Keratinocyte (primary cell): ENCODE results near the gene PLPPR1. TPM values are rescaled to one million over a fixed set of nuclear protein-coding genes. Genes with fewer than 3 reads are reported as not detected.

Experiments used
- DNase-seq: peaks from one replicate; pipeline ENCODE4 v3.0.0-alpha.2; 2011; ENCODE audit warnings: low read depth, missing footprints, low spot score
- FAIRE-seq: peaks from 2 replicates; lab custom pipeline; 2011; peaks lifted over from hg19 to GRCh38; lab: Jason Lieb, UNC
- H2AFZ ChIP-seq: 2 replicates; pipeline ENCODE4 v1.6.0; 2012; ENCODE audit warnings: low read length, control low read depth, inconsistent platforms; ENCODE audit not compliant: control insufficient read depth
- H3K27ac ChIP-seq: 2 replicates; pipeline ENCODE4 v1.5.1; 2011; ENCODE audit warnings: low read length; ENCODE audit not compliant: control insufficient read depth, insufficient read depth
- H3K27me3 ChIP-seq: 3 replicates; pipeline ENCODE4 v1.6.0; 2011; ENCODE audit warnings: low read length; ENCODE audit not compliant: control insufficient read depth, insufficient read depth; ENCODE audit errors: extremely low read depth
- H3K36me3 ChIP-seq, 2 experiments: 2 replicates in 1 of 2; 3 replicates in 1 of 2; pipeline ENCODE4 v1.5.1; 2011; ENCODE audit warnings: low read length in 2 of 2, mild to moderate bottlenecking in 1 of 2; ENCODE audit not compliant: control insufficient read depth in 2 of 2, insufficient read depth in 2 of 2; ENCODE audit errors: extremely low read depth in 1 of 2
- H3K4me1 ChIP-seq: 3 replicates; pipeline ENCODE4 v1.5.1; 2011; ENCODE audit warnings: low read length; ENCODE audit not compliant: control insufficient read depth, insufficient read depth; ENCODE audit errors: extremely low read depth
- H3K4me2 ChIP-seq: 3 replicates; pipeline ENCODE4 v1.6.0; 2011; ENCODE audit warnings: low read depth, low read length; ENCODE audit not compliant: control insufficient read depth, insufficient read depth; ENCODE audit errors: extremely low read depth
- H3K4me3 ChIP-seq, 3 experiments: fragments of 200-600 bp in 1 of 3; sonication (generic) in 1 of 3; 2 replicates in 2 of 3; 3 replicates in 1 of 3; pipeline ENCODE4 v1.5.1; 2011 to 2016; ENCODE audit warnings: low read length in 3 of 3, mild to moderate bottlenecking in 3 of 3, control low read depth in 2 of 3, inconsistent platforms in 1 of 3, low read depth in 1 of 3, mixed read lengths in 1 of 3, mixed run types in 1 of 3, moderate library complexity in 1 of 3; ENCODE audit not compliant: control insufficient read depth in 2 of 3, insufficient read depth in 2 of 3; ENCODE audit errors: extremely low read depth in 1 of 3
- H3K79me2 ChIP-seq: 2 replicates; pipeline ENCODE4 v1.6.0; 2012; ENCODE audit warnings: low read length; ENCODE audit not compliant: control insufficient read depth, insufficient read depth
- H3K9ac ChIP-seq: 3 replicates; pipeline ENCODE4 v1.6.0; 2011; ENCODE audit warnings: low read length; ENCODE audit not compliant: control insufficient read depth, insufficient read depth; ENCODE audit errors: extremely low read depth
- H3K9me1 ChIP-seq: 3 replicates; pipeline ENCODE4 v1.6.0; 2011; ENCODE audit warnings: low read length; ENCODE audit not compliant: control insufficient read depth, insufficient read depth; ENCODE audit errors: extremely low read depth
- H3K9me3 ChIP-seq: 2 replicates; pipeline ENCODE4 v1.5.1; 2012; ENCODE audit warnings: low read depth, low read length; ENCODE audit not compliant: control insufficient read depth
- H4K20me1 ChIP-seq: 3 replicates; pipeline ENCODE4 v1.6.0; 2011; ENCODE audit warnings: low read length; ENCODE audit not compliant: control insufficient read depth, insufficient read depth; ENCODE audit errors: extremely low read depth
- EZH2 ChIP-seq: IDR thresholded peaks from one replicate; pipeline ENCODE4 v1.6.1; 2012; ENCODE audit warnings: inconsistent platforms, mild to moderate bottlenecking, low read length, moderate library complexity
- dilution Hi-C: fragments of 300-500 bp; cut with MboI; formaldehyde crosslinking; loops from one replicate; pipeline ENCODE4 v1.7.0; 2020; ENCODE audit warnings: low sequenced_read_pairs; ENCODE audit not compliant: extremely low pct_ligation_motif_present
- polyA plus RNA-seq, 5 experiments: library from polyadenylated mRNA; depleted of rRNA in 3 of 5; stranded (reverse) in 3 of 5; stranded (forward) in 1 of 5; unstranded in 1 of 5; fragments of >200 nt; gene quantifications; 1 replicate in 1 of 5; 2 replicates in 3 of 5; 3 replicates in 1 of 5; pipeline versions ENCODE4 v1.2.1 to v1.2.3, GENCODE V29; 2011 to 2012; ENCODE audit warnings: missing spikeins in 2 of 5, low read depth in 1 of 5, low replicate concordance in 1 of 5
- TF ChIP-seq, protein P1 (sequence below), 3 experiments: IDR thresholded peaks in 1 of 3; conservative IDR thresholded peaks in 1 of 3; optimal IDR thresholded peaks in 1 of 3; 2 replicates in 2 of 3; 3 replicates in 1 of 3; pipeline versions ENCODE3 to v1.5.1; 2011; ENCODE audit warnings: low read length in 3 of 3, mild to moderate bottlenecking in 3 of 3, moderate library complexity in 2 of 3, control low read depth in 1 of 3, inconsistent platforms in 1 of 3; ENCODE audit not compliant: insufficient read depth in 2 of 3; ENCODE audit errors: extremely low read depth in 1 of 3

Gene PLPPR1
- polyA plus RNA-seq, 1 donor (not counting 4 experiments of a cell fraction or from before 2014, with no cell fraction given): not detected

DNA sequence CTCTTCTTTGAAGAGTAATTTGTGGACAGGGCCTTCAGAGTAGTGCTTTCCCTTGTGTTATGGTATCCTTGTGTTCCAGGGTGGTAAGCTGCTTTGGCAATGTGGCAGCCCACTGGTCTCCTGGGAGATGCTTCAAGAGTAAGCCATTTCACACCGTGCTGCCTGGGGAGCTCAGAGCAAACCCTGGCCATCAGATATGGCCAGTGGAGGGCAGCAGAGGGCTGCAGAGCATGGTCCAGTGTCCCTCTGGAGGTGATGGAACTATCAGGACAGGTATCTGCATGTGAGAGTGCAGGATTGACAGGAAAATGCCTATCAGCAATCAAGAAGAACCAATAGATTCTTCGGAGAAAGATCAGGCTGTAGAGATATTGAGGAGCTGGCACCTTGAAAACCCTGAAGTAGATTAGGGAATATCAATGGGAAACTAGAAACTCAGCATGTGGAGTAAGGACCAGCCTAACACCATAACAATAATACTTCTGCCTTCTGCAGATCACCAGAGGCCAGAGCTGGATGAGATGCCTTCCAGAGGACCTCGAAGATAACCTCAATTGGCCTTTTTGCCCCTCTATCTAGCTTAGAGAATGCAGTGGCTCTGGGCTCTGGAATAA, 90.8 kb downstream of the PLPPR1 start:
- Histone ChIP-seq H3K9me1 (no peaks in the 10 kb centered on the region), H3K9ac (no peak overlapping the region), H3K36me3 (no peaks in the 10 kb centered on the region), H3K27me3 (no peaks in the 10 kb centered on the region), H3K9me3 (no peaks in the 10 kb centered on the region), H3K4me2 (no peak overlapping the region), H3K27ac (no peak overlapping the region), H3K4me3 (no peak overlapping the region), H4K20me1 (no peaks in the 10 kb centered on the region), H3K4me1 (no peaks in the 10 kb centered on the region), H3K79me2 (no peaks in the 10 kb centered on the region), H2AFZ (no peak overlapping the region)
- no peak for FAIRE-seq
- peak; percentile 7 for DNase-seq
- TF ChIP-seq, protein P1, sequence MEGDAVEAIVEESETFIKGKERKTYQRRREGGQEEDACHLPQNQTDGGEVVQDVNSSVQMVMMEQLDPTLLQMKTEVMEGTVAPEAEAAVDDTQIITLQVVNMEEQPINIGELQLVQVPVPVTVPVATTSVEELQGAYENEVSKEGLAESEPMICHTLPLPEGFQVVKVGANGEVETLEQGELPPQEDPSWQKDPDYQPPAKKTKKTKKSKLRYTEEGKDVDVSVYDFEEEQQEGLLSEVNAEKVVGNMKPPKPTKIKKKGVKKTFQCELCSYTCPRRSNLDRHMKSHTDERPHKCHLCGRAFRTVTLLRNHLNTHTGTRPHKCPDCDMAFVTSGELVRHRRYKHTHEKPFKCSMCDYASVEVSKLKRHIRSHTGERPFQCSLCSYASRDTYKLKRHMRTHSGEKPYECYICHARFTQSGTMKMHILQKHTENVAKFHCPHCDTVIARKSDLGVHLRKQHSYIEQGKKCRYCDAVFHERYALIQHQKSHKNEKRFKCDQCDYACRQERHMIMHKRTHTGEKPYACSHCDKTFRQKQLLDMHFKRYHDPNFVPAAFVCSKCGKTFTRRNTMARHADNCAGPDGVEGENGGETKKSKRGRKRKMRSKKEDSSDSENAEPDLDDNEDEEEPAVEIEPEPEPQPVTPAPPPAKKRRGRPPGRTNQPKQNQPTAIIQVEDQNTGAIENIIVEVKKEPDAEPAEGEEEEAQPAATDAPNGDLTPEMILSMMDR (optimal IDR thresholded peaks at IDR 0.05 in 1 of 3, IDR thresholded peaks at IDR 0.05 in 1 of 3, conservative IDR thresholded peaks at IDR 0.05 in 1 of 3; ENCODE audit: extremely low read depth in 1 of 3, insufficient read depth in 2 of 3, low read length in 3 of 3): peak; percentile 73 to 94 (median 93)
- no peak for TF ChIP-seq EZH2
- dilution Hi-C loops: no loop called here

DNA sequence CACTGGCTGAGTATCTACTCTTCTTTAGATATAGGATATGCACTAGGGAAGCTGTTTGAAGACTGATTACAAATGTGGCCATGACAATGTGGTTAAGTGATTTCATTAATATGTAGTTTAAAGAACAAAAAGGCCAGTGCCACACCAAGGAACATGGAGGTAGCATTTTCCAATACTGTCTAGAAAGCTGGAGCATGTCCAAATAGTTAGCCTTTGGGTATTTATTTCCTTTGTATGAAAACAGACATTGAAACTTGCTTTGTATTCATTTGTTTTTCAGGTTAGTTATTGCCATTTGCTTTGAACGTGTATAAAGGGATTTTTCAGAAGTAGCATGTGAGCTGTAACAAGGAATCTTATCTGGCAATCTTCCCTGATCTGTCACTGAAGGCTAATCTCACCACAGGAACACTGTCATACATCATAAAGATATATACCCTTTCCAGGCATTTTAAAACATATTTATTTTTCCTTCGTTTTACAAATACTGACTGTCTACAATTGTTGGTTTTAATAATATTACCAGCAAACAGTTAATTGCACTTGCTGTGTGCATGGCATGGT, 93.4 kb downstream of the PLPPR1 start:
- no peak for TF ChIP-seq EZH2
- TF ChIP-seq, protein P1 (optimal IDR thresholded peaks at IDR 0.05 in 1 of 3, IDR thresholded peaks at IDR 0.05 in 1 of 3, conservative IDR thresholded peaks at IDR 0.05 in 1 of 3; ENCODE audit: extremely low read depth in 1 of 3, insufficient read depth in 2 of 3, low read length in 3 of 3): no peak
- Histone ChIP-seq H3K4me1 (no peaks in the 10 kb centered on the region), H3K9ac (no peak overlapping the region), H2AFZ (no peak overlapping the region), H3K4me3 (no peak overlapping the region), H3K27me3 (no peaks in the 10 kb centered on the region), H4K20me1 (no peaks in the 10 kb centered on the region), H3K9me3 (no peaks in the 10 kb centered on the region), H3K27ac (no peak overlapping the region), H3K9me1 (no peaks in the 10 kb centered on the region), H3K4me2 (no peak overlapping the region), H3K79me2 (no peaks in the 10 kb centered on the region), H3K36me3 (no peaks in the 10 kb centered on the region)
- FAIRE-seq (no peak), DNase-seq (no peak)
- dilution Hi-C loops: no loop called here
